ENCODE measurements around the gene PRDX5. TPM values are rescaled to one million over a fixed set of nuclear protein-coding genes. Genes with fewer than 3 reads are reported as not detected.

The PRDX5 gene
- total RNA-seq (10 to 100 TPM; 66.8 to 93.4 TPM), polyA plus RNA-seq (100 to 1,000 TPM; 176 to 201 TPM)

- H3K9me3 ChIP-seq (ENCODE audit: control insufficient read depth in 4 of 4, low read length in 3 of 4), result no peaks in the 10 kb centered on the region
- peak within 1 kb of the TSS; percentile 63 to 77 (median 76) for H3K4me3 ChIP-seq (ENCODE audit: low read depth in 1 of 3, low read length in 3 of 3)
- peak; percentile 92 for DNase-seq (ENCODE audit: low spot score)
- peaks cover 4 to 40% (median 12%) of the 10 kb centered on the region in 4 donors for H3K36me3 ChIP-seq (ENCODE audit: control insufficient read depth in 4 of 4, insufficient read depth in 3 of 4, low read depth in 1 of 4, low read length in 3 of 4)
- peak; percentile 19 for TF ChIP-seq ATF3 (IDR thresholded peaks at IDR 0.05)
- TF ChIP-seq JUND (IDR thresholded peaks at IDR 0.05), result no peak
- peak; percentile 32 for TF ChIP-seq CTCF (IDR thresholded peaks at IDR 0.05; ENCODE audit: low read depth, low read length, missing input control)
- no peak for TF ChIP-seq NR2F2 (IDR thresholded peaks at IDR 0.05)
- no peak for TF ChIP-seq ZBTB33 (IDR thresholded peaks at IDR 0.05)
- TF ChIP-seq RAD21 (IDR thresholded peaks at IDR 0.05), result peak; percentile 60 to 71
- no peak for TF ChIP-seq MAX (IDR thresholded peaks at IDR 0.05)
- no peak for TF ChIP-seq FOXA1 (IDR thresholded peaks at IDR 0.05)
- TF ChIP-seq YY1 (IDR thresholded peaks at IDR 0.05), result peak; percentile 39
- no peak for TF ChIP-seq TAF1 (conservative IDR thresholded peaks at IDR 0.05)
- no peak for TF ChIP-seq EGR1 (IDR thresholded peaks at IDR 0.05; ENCODE audit: low read depth in 2 of 2)
- TF ChIP-seq HNF4G (IDR thresholded peaks at IDR 0.05), result no peak
- no peak for TF ChIP-seq GABPA (IDR thresholded peaks at IDR 0.05 in 1 of 2, conservative IDR thresholded peaks at IDR 0.05 in 1 of 2)
- TF ChIP-seq SP1 (IDR thresholded peaks at IDR 0.05), result no peak
- TF ChIP-seq RXRA (IDR thresholded peaks at IDR 0.05), result no peak
- no peak for TF ChIP-seq HNF4A (conservative IDR thresholded peaks at IDR 0.05)
- peak; percentile 2 for TF ChIP-seq FOXA2 (IDR thresholded peaks at IDR 0.05)
- peak; percentile 94 for TF ChIP-seq REST (IDR thresholded peaks at IDR 0.05)
- WGBS, result under 1% methylated on average over 61 of the region's 61 CpGs
- no peaks in the 10 kb centered on the region for H3K27me3 ChIP-seq (ENCODE audit: control insufficient read depth in 4 of 4, insufficient read depth in 4 of 4, low read length in 3 of 4)
- peak within 1 kb of the TSS; percentile 61 to 77 for H3K9ac ChIP-seq (ENCODE audit: low read depth in 1 of 2, low read length in 2 of 2)
- peak within 1 kb of the TSS; percentile 93 to 98 for H3K27ac ChIP-seq (ENCODE audit: low read depth in 1 of 2, low read length in 2 of 2)
- H3K4me1 ChIP-seq (ENCODE audit: control insufficient read depth in 4 of 4, insufficient read depth in 4 of 4, low read length in 3 of 4), result peaks cover 5 to 36% (median 26%) of the 10 kb centered on the region in 4 donors
These were observed at the start of gene PRDX5 for GRCh38 chr11:64317961-64318765. Gene PRDX5, plus strand, starts transcription at chr11:64318121. Its CDS starts 95 bp downstream, at chr11:64318216.
